Adrenal gland (tissue), 12 donors: ENCODE data around the gene CNTN1. TPM values are rescaled to one million over a fixed set of nuclear protein-coding genes. Genes with fewer than 3 reads are reported as not detected.

ENCODE experiments used
- DNase-seq, 7 donors: peaks; one replicate each; pipeline ENCODE4 v3.0.0-alpha.2; 2019 to 2020
- H3K27ac ChIP-seq, 5 donors: fragments of 200-600 bp; sonication (generic) in 4 of 5; 1 replicate in 3 of 5; 2 replicates in 2 of 5; pipeline versions ENCODE4 v1.5.1 to v1.8.0; 2016 to 2020; ENCODE audit warnings: mild to moderate bottlenecking in 1 of 5
- H3K27me3 ChIP-seq: fragments of 200-600 bp; 2 replicates; pipeline ENCODE4 v1.8.0; 2021
- H3K36me3 ChIP-seq, 2 donors: fragments of 200-600 bp; replicated peaks in 1 of 2; 1 replicate in 1 of 2; 2 replicates in 1 of 2; pipeline versions ENCODE4 v1.5.1 to v1.8.0; 2018 to 2022
- H3K4me1 ChIP-seq, 2 donors: fragments of 200-600 bp; replicated peaks in 1 of 2; 1 replicate in 1 of 2; 2 replicates in 1 of 2; pipeline versions ENCODE4 v1.5.1 to v1.8.0; 2018 to 2021
- H3K4me3 ChIP-seq, 4 donors: fragments of 200-600 bp; sonication (generic) in 3 of 4; one replicate each; pipeline ENCODE4 v1.5.1; 2016 to 2018
- H3K9me3 ChIP-seq, 3 donors: fragments of 200-600 bp; sonication (generic) in 1 of 3; replicated peaks in 1 of 3; 1 replicate in 2 of 3; 2 replicates in 1 of 3; pipeline versions ENCODE4 v1.5.1 to v1.8.0; 2016 to 2021
- POLR2A ChIP-seq, 2 donors: fragments of 450-650 bp; IDR thresholded peaks; one replicate each; pipeline ENCODE4 v1.6.1; 2017; ENCODE audit warnings: antibody characterized with exemption in 2 of 2, mild to moderate bottlenecking in 2 of 2, moderate library complexity in 1 of 2
- WGBS, 4 donors: extraction: QIAGEN DNeasy Blood & Tissue Kit in 2 of 4; methylation state at CpG; one replicate each; pipeline versions ENCODE4 v1.1.5 to v1.1.7; 2013 to 2017; 5-methylcytosine and 5-hydroxymethylcytosine counted together
- intact Hi-C, 2 donors: fragments of 100-400 bp; cut with DNase I; formaldehyde crosslinking; loops; one replicate each; pipeline versions ENCODE4 v1.14.1 to v1.15.0; 2022 to 2023
- polyA plus RNA-seq, 3 donors: library from polyadenylated mRNA; stranded (reverse); fragments of 200-250 nt in 2 of 3; fragments of 350-450 nt in 1 of 3; fragmentation: Illumina TruSeq in 1 of 3; extraction: RNeasy Lipid Tissue Mini Kit (QIAGEN cat#74804) in 1 of 3; gene quantifications; one replicate each; pipeline ENCODE4 v1.2.3, GENCODE V29; 2013 to 2014
- total RNA-seq, 9 donors: library from RNA; depleted of rRNA in 4 of 9; stranded (reverse); fragments of >200 nt in 4 of 9; fragments of 120-200 nt in 1 of 9; fragmentation: NEBNext Ultra II Directional in 1 of 9; extraction: Animal tissue kit (Norgen Biotek cat#: 25700) in 1 of 9; gene quantifications; one replicate each; pipeline versions ENCODE4 v1.1.0 to v1.2.4, GENCODE V29; 2013 to 2023
- TF ChIP-seq, protein P1 (sequence below), 6 experiments: fragments of 450-650 bp in 4 of 6; fragments of 200-600 bp in 2 of 6; sonication (generic) in 1 of 6; IDR thresholded peaks; 1 replicate in 5 of 6; 2 replicates in 1 of 6; pipeline versions ENCODE4 v1.5.1 to v1.8.0; 2016 to 2021; ENCODE audit warnings: antibody characterized with exemption in 6 of 6, mild to moderate bottlenecking in 2 of 6, moderate library complexity in 1 of 6
- donor health status: healthy with polysubstance abuse.
- donor health status: Bipolar disorder and iron deficiency.
- donor health status: DM: yes; HTN: yes; CAD: no.
- donor health status: DM: no; HTN: no; CAD: no.
- donor health status: DM: no; HTN: no; CAD: no.
- donor health status: DM: yes; HTN: yes; CAD: no.

CNTN1 gene
- total and polyA plus RNA-seq, 12 donors, result 3.8 to 76.8 (median 20.7) TPM

- TF ChIP-seq POLR2A (IDR thresholded peaks at IDR 0.05), result no peak
- TF ChIP-seq, protein P1, sequence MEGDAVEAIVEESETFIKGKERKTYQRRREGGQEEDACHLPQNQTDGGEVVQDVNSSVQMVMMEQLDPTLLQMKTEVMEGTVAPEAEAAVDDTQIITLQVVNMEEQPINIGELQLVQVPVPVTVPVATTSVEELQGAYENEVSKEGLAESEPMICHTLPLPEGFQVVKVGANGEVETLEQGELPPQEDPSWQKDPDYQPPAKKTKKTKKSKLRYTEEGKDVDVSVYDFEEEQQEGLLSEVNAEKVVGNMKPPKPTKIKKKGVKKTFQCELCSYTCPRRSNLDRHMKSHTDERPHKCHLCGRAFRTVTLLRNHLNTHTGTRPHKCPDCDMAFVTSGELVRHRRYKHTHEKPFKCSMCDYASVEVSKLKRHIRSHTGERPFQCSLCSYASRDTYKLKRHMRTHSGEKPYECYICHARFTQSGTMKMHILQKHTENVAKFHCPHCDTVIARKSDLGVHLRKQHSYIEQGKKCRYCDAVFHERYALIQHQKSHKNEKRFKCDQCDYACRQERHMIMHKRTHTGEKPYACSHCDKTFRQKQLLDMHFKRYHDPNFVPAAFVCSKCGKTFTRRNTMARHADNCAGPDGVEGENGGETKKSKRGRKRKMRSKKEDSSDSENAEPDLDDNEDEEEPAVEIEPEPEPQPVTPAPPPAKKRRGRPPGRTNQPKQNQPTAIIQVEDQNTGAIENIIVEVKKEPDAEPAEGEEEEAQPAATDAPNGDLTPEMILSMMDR (IDR thresholded peaks at IDR 0.05), result no peak
- Histone ChIP-seq H3K36me3 (no peaks in the 10 kb centered on the region), H3K9me3 (peaks cover 0 to 4% (median 0%) of the 10 kb centered on the region in 3 donors), H3K4me1 (no peaks in the 10 kb centered on the region), H3K27me3 (no peaks in the 10 kb centered on the region), H3K4me3 (no peak overlapping the region), H3K27ac (no peak overlapping the region)
- intact Hi-C loops, result no loop called here
- no peak for DNase-seq
- WGBS, 4 donors, result 45 to 56% (median 50%) methylated on average over 2 of the region's 2 CpGs
Measured at GRCh38 chr12:40988824-40989223, 296.6 kb downstream of the CNTN1 start.

DNA sequence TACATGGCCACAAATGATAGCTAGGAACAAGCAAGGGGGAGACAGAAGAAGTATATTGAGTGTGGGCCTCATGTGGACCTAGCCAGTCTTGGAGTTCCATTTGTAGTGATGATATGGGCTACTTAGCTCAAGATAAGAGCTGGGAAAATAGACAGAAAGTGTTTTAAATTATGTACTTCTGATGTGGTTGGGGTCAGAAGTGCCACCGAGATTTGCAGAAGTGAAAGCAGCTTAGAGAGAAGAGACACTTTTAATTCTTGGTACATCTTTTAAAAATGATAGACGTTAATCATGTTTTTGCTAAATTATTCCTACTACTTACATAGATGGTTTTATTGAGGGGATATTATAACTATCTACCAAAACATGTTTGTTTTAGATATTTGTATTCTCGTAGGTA is 297.5 kb downstream of the CNTN1 start:
- Histone ChIP-seq H3K27ac (no peak overlapping the region), H3K4me3 (no peak overlapping the region), H3K9me3 (peaks cover 0 to 3% (median 0%) of the 10 kb centered on the region in 3 donors), H3K36me3 (no peaks in the 10 kb centered on the region), H3K27me3 (no peaks in the 10 kb centered on the region), H3K4me1 (no peaks in the 10 kb centered on the region)
- 64 to 81% (median 74%) methylated on average over 3 of the region's 3 CpGs for WGBS, 4 donors
- no peak for TF ChIP-seq POLR2A (IDR thresholded peaks at IDR 0.05)
- TF ChIP-seq, protein P1 (IDR thresholded peaks at IDR 0.05), result no peak
- intact Hi-C loops, result no loop called here
- DNase-seq, result no peak

GRCh38 chr12:40992158-40992557 is 299.9 kb downstream of the CNTN1 start:
- Histone ChIP-seq H3K4me1 (no peaks in the 10 kb centered on the region), H3K9me3 (no peaks in the 10 kb centered on the region), H3K36me3 (no peaks in the 10 kb centered on the region), H3K27me3 (no peaks in the 10 kb centered on the region), H3K27ac (no peak overlapping the region), H3K4me3 (no peak overlapping the region)
- WGBS, 4 donors, result 70 to 80% (median 73%) methylated on average over 4 of the region's 4 CpGs
- intact Hi-C loops, result no loop called here
- no peak for TF ChIP-seq POLR2A (IDR thresholded peaks at IDR 0.05)
- TF ChIP-seq, protein P1 (IDR thresholded peaks at IDR 0.05), result no peak
- no peak for DNase-seq

DNA sequence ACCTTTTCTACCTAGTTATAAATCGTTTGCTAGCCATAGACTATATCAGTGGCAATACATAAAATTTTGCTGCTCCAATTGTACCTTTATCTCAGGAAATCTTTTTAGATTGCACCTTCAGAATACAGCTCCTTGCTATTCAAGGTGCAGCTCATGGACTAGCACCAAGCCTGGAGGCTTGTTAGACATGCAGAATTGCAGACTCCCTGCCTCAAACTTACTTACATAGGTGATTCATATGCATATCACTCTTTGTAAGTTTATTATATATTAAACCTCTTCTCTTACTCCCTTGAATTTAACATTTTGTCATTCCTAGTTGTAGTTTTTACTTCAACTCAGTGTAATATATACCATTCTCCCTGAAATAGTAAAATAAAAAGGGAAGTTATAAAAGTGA is 300.4 kb downstream of the CNTN1 start:
- Histone ChIP-seq H3K36me3 (no peaks in the 10 kb centered on the region), H3K9me3 (no peaks in the 10 kb centered on the region), H3K4me3 (no peak overlapping the region), H3K27me3 (no peaks in the 10 kb centered on the region), H3K4me1 (no peaks in the 10 kb centered on the region), H3K27ac (no peak overlapping the region)
- no peak for DNase-seq
- WGBS, 4 donors, result 60 to 80% (median 71%) methylated on average over 1 of the region's 1 CpG
- TF ChIP-seq, protein P1 (IDR thresholded peaks at IDR 0.05), result no peak
- no peak for TF ChIP-seq POLR2A (IDR thresholded peaks at IDR 0.05)
- intact Hi-C loops, result no loop called here
